ENCODE results near the gene MUC4.
"Not testable (repeated sequence)": the region's sequence is repeated elsewhere in the genome, so short reads cannot be mapped to it uniquely, and the experiment has no call there.

Gene MUC4

GRCh38 chr3:195714380-195715011 lies 97.2 kb downstream of the MUC4 start:
- no peak for DNase-seq

GRCh38 chr3:195713150-195713549 lies 98.6 kb downstream of the MUC4 start:
- not testable (repeated sequence) for DNase-seq

DNA sequence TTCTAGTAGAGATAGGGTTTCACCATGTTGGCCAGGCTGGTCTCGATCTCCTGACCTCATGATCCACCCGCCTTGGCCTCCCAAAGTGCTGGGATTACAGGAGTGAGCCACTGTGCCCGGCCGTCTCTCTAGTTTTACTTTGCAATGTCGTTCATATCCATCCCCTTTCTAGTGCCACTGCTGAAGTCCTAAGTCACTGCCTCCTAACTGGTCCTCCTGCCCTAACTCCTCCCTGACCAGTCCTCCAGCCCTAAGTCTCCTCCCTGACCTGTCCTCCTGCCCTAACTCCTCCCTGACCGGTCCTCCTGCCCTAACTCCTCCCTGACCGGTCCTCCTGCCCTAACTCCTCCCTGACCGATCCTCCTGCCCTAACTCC lies 99.2 kb downstream of the MUC4 start:
- DNase-seq: not testable (repeated sequence)

- DNase-seq: no peak
Observed at GRCh38 chr3:195711813-195712534, 99.8 kb downstream of the MUC4 start.

GRCh38 chr3:195711091-195711812 lies 100.5 kb downstream of the MUC4 start:
- not testable (repeated sequence) for DNase-seq

GRCh38 chr3:195710126-195710905 lies 101.4 kb downstream of the MUC4 start:
- DNase-seq: not testable (repeated sequence)

DNA sequence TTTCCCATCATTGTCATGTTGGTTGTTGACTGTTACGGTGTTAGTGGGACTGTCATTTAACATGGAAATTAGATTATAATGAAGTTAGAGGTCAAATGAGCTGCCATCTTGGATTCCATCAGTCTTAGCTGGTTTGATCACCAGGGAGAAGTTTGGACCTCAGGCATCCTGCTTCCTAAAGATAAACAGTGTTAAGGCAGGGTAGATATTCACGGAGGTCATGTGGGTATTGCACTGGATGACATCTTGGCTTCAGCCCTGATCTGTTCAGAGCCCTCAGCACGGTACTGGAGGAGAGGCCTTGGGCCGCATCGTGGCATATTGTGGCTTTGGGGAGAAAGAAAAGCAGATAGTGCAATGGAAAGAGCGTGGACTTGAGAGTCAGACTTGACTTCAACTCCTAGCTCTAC lies 102.0 kb downstream of the MUC4 start:
- DNase-seq: no peak

- no peak for DNase-seq
Observed at GRCh38 chr3:195708626-195709481, 102.9 kb downstream of the MUC4 start.

DNA sequence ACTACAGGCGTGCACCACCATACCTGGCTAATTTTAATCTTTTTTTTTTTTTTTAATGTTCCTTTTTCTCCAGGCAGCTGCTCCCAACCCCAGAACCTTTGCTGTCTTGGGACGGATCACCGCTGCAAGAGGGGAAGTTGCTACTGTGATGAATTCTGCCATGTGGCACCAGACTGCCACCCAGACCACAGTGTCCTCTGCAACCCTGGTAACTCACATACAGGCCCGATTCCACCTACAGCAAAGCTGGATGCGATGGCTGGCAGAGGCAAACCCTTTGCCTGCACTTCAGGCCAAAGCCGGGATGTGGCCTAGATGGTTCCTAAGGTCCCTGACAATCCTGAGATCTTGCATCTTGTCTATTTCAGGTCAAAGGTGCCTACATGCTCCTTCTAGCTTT lies 103.7 kb downstream of the MUC4 start:
- DNase-seq: no peak

DNA sequence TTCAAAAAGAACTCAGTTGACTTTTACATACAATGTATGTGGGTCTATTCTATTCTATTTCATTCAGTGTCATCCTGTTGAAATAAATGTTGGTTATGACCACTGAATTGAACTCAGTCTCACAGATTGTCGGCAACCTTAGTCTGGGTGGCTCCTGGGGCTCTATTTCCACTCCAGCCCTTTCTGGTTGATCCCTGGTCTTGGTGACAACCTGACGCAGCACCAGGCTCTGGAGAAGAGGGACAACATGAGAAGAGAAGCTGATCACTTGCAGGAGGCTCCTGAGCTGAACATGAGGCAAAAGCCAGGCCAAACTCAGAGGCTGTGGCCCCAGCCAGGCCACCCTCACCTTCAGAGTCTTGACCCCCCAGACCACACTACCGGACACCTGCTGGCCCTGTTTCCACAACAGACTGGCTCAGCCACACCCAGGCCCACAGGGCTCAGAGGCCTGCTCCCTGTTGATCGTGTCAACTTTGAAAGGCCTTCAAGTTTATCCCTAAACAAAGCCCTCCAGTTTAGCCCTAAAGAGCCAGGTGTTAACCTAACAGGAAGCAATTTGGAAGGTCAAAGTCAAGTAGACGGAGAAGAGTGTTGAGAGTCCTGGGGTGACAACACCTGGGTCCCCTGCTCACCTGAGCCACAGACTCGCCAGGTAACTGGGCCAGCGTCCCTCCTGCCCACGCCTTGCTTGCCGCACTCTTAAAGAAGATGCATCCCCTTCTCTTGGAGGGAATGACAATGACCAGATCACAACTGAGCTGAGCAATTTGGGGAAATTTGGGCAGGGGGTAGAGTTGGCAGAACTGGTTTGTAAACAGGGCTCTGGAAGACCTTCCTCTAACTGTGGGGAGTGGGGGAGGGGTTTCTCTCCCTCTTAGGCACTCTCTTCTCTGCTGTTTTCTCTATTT lies 106.4 kb downstream of the MUC4 start:
- DNase-seq: peak; percentile 25

GRCh38 chr3:195704433-195704999 lies 107.2 kb downstream of the MUC4 start:
- no peak for DNase-seq

GRCh38 chr3:195703776-195704175 lies 108.0 kb downstream of the MUC4 start:
- no peak for DNase-seq

DNA sequence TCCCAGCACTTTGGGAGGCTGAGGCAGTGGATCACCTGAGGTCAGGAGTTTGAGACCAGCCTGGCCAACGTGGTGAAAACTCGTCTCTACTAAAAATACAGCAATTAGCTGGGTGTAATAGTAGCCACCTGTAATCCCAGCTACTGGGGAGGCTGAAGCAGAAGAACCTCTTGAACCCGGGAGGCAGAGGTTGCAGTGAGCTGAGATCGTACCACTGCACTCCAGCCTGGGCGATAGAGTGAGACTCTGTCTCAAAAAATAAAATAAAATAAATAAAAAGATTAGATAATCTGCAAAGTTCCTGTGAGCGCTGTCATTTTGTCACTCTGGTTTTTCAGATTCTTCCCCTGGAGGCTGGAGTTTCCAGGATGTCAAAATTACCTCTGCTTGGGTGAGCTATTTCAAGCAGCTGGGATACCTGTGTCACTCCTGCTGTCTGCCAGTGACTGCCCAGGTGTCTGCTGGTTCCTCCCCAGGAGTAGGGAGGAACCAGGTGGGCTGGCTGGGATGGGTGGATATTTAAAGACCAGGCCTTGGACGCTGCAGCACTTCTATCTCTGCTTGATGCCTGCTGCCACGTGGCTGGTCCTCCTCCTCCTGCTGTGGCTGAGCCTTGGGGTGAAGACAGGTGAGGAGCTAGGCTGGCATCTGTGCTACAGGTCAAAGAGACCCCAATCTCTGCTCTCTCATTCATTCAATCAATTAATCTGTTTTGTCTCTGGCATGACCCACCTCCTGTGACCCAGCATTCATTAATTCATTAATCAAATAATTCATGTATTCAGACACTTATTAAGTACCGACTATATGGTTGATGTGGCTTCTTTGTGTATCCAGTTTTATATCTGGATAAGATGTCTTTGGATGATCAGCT lies 110.5 kb downstream of the MUC4 start:
- DNase-seq: peak; percentile 23

- peak; percentile 26 for DNase-seq
Observed at GRCh38 chr3:195700319-195700718, 111.4 kb downstream of the MUC4 start.

- no peak for DNase-seq
Observed at GRCh38 chr3:195699860-195700259, 111.9 kb downstream of the MUC4 start.

- DNase-seq: no peak
Observed at GRCh38 chr3:195699388-195699771, 112.3 kb downstream of the MUC4 start.

DNA sequence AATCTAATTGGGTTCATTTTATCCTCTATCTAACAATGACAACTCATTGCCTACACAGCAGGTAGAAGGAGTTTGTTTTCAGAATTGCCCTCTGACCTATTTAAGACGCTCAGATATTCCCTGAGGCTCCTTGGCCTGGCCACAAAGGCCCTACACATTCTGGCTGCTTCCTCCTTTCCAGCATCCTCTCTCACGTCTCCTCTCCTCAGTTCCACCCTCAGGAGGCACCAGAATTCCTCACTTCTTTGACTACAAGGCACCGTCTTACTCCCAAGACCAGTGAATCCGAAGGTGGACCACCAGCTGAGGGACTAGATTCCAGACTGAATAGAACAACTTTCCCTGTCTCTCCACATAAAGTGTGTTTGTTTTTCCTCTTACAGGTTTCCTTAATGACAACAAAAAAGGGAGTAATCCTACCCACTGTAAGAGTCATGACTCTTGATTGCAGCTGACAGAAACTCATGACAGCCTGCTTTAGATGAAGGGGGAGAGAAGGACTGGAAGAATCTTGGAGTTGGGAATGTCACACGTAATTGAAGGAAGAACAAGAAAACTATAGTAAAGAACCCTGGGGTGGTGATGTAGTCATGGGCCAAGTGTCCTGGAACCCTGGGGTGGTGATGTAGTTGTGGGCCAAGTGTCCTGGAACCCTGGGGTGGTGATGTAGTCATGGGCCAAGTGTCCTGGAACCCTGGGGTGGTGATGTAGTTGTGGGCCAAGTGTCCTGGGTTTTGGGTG lies 112.9 kb downstream of the MUC4 start:
- no peak for DNase-seq

DNA sequence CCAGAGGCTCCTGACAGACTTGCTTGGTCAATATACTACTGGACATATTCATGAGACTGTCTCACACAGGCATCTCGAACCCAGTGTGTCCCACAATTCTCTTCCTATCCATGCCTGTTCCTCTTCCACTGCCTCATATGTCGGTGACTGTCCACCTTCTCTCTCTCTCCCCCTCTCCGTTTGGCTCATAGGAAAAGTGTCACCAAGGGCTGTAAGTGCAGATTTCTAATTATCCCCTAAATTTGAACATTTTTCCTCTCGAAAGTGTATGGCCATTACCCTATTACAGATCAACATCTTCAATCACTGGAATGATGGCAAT lies 113.4 kb downstream of the MUC4 start:
- no peak for DNase-seq

All from stimulated activated CD8-positive, alpha-beta memory T cell treated with anti-CD3 and anti-CD28 coated beads, Interleukin-4, amount 100 ng/mL, for 48 hours (primary cell).